Gastrocnemius medialis (tissue), 4 donors: ENCODE results near the gene MXRA8.

Experiments
- POLR2A ChIP-seq, 2 donors: fragments of 450-650 bp; IDR thresholded peaks; one replicate each; pipeline ENCODE4 v1.6.1; 2017; ENCODE audit warnings: antibody characterized with exemption in 2 of 2, mild to moderate bottlenecking in 2 of 2, moderate library complexity in 2 of 2
- TF ChIP-seq, protein P1 (sequence below), 5 experiments: fragments of 450-650 bp in 3 of 5; fragments of 200-600 bp in 2 of 5; sonication (generic) in 2 of 5; IDR thresholded peaks in 4 of 5; conservative IDR thresholded peaks in 1 of 5; 1 replicate in 4 of 5; 2 replicates in 1 of 5; pipeline ENCODE4 v1.5.1; 2016 to 2019; ENCODE audit warnings: antibody characterized with exemption in 5 of 5, mild to moderate bottlenecking in 3 of 5, moderate library complexity in 3 of 5

DNA sequence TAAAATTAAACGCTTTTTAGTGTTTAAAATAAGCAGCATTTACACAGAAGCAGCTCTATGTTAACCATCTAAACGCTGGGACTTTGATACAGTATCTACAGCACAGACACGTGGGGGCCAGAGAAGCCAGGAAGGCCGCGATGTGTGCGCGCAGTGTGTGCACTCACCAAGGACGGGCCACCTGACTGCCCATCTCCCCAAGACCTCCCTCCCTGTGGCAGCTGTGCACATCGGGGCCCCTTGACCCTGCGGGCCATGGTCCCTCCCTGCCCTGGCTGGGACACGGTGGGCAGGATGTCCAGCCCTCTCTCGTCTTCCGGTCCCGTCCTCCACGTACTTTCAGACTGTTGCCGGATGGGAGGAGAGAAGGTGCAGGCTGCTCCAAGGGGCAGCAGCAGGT is 23.1 kb downstream of the MXRA8 start:
- TF ChIP-seq, protein P1, sequence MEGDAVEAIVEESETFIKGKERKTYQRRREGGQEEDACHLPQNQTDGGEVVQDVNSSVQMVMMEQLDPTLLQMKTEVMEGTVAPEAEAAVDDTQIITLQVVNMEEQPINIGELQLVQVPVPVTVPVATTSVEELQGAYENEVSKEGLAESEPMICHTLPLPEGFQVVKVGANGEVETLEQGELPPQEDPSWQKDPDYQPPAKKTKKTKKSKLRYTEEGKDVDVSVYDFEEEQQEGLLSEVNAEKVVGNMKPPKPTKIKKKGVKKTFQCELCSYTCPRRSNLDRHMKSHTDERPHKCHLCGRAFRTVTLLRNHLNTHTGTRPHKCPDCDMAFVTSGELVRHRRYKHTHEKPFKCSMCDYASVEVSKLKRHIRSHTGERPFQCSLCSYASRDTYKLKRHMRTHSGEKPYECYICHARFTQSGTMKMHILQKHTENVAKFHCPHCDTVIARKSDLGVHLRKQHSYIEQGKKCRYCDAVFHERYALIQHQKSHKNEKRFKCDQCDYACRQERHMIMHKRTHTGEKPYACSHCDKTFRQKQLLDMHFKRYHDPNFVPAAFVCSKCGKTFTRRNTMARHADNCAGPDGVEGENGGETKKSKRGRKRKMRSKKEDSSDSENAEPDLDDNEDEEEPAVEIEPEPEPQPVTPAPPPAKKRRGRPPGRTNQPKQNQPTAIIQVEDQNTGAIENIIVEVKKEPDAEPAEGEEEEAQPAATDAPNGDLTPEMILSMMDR (IDR thresholded peaks at IDR 0.05 in 4 of 5, conservative IDR thresholded peaks at IDR 0.05 in 1 of 5), result no peak
- no peak for TF ChIP-seq POLR2A (IDR thresholded peaks at IDR 0.05)
